GM19372 (cell line): ENCODE data around the gene DDAH1.
"Not testable (repeated sequence)": the region's sequence is repeated elsewhere in the genome, so short reads cannot be mapped to it uniquely, and the experiment has no call there.

Experiments used
- ATAC-seq: cut with Tn5 transposase; IDR thresholded peaks from one replicate; pipeline ENCODE4 v1.9.1; 2021; ENCODE audit warnings: mild to moderate bottlenecking, low read depth, moderate library complexity; ENCODE audit not compliant: unreplicated experiment

The DDAH1 gene

DNA sequence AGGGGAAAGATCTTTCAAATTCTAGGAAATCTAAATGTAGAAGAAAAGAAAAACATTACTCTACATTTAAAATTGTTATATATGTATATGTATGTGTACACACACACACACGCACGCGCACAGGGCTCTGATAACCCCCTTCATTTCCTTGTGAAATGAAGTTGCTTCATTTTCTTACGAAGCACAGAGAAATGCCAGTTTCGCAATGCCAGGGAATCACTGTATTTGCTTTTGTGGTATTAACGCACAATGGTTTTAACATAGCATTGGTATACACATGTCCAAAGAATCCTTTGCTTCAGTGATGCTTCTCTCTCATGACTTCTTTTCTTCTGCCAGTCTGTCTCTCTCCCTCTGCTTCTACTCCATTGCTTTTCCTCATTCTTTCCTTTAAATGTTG lies 8.4 kb upstream of the DDAH1 start:
- ATAC-seq = no peak

DNA sequence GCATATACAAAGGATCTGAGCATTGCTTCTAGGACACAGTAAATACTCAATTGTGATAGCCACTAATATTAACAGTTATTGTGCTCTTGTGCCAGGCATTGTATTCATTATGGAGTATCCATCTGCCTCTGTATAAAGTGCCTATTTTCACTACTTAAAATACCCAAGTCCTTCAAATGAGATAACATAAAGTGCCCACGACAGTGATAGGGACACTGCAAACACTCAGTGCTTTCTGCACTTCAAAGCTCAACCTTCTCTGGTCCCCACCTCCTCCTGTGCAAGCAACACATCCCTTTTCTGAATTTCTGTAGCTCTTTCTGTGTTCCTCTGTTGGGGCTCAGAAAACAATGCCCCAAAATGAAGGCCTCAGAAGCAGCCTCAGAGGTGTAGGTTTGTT lies 6.6 kb upstream of the DDAH1 start:
- ATAC-seq = no peak

DNA sequence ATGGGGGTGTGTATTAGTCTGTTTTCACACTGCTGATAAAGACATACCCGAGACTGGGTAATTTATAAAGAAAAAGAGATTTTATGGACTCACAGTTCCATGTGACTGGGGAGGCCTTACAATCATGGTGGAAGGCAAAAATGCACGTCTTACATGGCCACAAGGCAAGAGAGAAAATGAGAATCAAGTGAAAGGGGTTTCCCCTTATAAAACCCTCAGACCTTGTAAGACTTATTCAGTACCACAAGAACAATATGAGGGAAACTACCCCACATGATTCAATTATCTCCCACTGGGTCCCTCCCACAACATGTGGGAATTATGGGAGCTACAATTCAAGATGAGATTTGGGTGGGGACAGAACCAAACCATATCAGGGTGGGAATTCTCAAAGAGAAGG lies 5.2 kb upstream of the DDAH1 start:
- ATAC-seq = not testable (repeated sequence)

DNA sequence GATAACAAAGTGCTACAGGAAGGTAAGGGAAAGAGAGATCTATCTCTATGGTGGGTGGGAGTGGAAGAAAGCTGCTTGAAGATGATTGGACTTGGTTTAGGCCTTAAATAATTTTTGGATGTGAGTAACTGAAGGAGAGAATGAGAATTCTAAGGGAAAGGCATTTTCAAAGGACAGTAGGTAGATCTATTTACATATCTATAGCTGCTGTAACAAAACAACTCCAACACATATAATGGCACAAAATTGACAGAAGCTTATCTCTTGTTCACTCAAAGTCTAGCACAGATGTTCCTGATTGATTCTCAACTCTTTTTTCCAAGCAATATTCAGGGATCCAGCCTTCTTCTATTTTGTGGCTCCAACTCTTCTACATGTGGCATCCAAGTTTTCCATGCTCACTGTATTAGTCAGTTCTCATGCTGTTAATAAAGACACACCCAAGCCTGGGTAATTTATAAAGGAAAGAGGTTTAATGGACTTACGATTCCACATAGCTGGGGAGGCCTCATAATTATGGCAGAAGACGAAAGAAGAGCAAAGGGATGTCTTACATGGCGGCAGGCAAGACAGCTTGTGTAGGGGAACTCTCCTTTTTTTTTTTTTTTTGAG lies 3.1 kb upstream of the DDAH1 start:
- ATAC-seq = no peak

DNA sequence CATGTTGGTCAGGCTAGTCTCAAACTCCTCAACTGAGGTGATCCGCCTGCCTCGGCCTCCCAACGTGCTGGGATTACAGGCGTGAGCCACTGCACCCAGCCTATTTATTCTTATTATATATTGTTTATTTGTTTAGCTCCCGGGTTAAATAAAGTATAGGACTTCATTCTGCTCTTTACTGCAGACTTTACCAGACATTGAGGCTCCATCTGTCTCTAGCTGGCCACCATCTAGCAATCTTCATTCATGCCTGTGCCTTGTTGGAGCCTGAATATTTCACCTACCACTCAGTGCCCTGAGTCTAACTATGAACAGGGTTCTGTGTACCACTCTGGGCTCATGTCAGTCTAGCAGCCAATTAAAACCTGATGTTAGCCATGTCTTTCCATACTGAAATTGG lies 2.1 kb upstream of the DDAH1 start:
- no peak for ATAC-seq

DNA sequence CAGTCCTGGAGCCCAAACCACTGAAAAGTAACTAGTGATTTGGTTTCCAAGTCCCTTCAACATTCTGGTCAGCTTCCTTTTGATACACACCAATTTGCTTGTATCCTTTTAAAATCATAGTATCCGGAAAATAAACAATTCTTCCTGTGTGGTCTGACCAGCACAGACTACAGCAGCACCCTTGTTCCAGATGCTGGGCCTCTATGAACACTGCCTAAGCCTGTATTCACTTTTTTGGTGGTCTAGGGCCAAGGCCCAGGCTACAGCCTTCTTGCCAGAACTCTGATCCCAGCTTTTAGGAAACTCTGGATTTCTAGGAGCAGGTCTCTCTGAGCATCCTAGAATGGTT lies 801 bp upstream of the DDAH1 start:
- ATAC-seq = no peak

DNA sequence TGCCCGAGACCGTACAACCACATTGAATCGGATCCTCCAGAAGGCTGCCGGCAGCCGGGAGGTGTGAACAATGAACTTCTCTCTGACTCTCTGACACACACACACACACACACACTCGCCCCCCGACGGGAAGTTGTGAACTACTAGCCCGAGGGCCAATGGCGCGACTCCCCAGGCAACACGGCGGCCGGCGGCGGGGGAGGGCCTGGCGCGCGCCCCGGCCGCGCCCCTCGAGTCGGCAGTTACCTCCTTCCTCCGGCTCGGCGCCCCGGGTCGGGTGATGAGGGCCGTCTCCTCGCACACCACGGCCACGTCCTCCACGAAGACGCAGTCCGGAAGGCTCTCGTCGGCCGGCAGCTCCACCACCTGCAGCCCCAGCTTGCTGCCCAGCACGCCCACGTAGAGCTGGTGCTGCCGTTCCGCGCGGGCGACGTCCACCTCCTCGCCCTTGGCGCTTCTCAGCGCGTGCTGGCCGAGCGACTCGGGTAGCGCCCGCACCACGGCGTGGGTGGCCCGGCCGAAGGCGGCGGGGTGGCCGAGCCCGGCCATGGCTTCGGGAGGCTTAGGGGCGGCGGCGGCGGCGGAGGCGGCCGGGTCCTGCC lies 361 bp downstream of the DDAH1 start:
- ATAC-seq = peak; percentile 59

DNA sequence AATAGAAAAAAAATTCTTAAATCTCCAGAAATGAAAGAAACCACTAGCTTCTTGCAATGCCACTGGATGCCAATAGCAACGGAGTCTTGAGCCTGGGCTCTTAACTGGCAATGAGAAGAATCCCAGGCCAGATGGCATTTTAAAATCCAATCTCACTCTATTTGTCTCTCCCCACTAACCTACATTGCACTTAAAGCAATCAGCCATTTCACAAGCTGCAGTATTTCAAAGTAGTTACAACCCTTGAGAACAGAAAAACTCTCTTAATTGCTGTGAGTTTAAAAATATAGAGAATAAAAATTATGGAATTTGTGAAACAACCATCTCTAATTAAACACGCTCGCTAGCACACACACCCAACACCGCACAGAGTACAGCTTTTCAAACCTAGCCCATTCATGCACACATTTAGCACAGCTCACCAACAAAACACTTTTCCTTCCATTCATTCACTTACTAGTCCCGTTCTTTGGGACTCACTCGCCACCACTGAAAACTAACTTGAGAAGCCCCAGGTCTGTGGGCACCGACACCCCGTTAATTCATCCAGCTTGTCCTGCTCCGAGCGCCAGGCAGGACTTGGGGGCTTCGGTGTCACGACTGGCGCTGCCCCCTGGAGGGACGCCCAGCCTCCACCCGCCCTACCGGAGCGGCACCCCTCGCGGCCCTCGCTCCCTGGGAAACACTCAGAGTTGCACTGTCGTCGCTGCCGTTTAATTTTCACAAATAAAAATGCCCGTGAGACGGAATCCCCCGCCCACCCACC lies 1.0 kb downstream of the DDAH1 start:
- no peak for ATAC-seq

DNA sequence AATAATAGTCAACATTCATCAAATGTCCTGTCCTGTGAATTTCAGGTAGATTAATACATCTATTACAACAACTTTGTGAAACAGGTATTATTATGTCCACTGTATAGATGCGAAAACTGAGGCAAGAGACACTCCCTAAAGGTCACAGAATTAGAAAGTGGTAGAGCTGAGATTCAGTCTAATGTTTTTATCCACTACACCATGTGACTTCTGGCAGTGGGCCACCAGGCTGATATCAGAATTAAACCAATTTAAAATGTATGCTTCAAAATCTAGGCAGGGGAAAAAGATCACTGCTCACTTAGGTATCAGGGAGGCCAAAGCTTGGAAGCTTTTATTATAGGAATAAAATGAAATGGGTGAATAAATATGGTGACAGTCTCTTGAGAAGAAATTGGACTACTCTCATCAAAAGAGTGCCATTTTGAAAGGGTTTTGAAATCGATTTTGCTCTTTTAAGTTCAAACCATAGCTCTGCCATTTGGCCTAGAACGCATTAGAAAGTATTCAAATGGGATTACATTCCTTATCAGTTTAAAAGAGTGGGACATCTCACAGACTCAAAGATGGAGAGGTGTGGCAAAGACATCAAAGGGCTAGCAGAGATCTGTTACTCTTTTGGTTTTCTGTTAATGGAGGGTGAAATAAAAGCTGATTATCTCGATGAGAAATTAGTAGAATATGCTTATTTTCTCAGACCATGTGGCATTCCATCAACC lies 1.9 kb downstream of the DDAH1 start:
- ATAC-seq = no peak

DNA sequence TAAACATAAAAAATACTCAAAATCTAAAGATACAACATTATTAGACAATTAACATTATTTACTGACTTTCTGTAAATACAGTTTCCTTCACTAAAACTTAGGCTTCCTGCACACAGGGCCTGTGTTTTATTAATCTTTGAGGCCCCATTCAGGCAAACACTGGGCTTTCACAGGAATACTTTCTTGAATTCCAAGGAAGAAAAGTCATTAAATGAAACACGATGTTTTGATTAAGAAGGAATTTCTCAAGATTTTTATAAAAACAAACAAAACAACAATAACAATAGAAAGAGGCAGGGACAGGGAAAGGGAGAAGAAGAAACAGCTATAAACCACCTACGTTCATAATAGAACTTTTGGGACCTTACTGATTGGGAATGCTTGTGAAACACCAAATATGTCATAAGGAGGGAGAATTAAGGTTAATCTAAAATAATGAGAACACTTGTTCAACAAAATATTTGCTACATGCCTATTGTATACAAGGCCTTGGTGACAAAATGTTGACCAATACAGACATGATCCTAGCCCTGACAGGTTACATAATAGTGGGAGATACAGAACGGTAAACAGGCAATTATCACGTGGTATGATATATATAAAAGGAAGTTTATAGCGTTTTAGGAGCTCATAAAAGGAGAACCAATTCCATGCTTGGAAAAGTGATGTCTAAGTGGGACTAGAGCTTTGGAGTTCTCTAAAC lies 3.6 kb downstream of the DDAH1 start:
- no peak for ATAC-seq

DNA sequence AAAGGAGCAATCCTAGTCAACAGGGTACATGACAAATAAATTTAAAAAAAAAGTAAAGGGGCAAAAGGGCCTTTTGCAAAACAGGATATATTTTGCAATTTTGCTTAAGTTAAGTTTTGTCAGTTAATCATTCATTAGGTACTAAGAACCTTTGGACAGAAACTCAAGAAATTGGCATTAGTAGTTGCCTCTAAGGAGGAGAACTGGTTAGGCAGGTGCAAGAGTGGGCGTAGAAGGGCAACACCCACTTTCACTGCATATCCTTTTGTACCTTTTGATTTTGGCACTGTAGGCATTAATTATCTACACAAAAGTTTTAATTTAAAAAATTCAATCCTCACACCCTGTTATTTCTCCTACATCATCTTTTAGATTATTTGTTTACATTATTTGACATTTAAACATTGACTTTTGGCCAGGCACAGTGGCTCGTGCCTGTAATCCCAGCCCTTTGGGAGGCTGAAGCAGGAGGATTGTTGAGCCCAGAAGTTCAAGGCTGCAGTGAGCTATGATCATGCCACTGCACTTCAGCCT lies 4.3 kb downstream of the DDAH1 start:
- ATAC-seq = no peak

DNA sequence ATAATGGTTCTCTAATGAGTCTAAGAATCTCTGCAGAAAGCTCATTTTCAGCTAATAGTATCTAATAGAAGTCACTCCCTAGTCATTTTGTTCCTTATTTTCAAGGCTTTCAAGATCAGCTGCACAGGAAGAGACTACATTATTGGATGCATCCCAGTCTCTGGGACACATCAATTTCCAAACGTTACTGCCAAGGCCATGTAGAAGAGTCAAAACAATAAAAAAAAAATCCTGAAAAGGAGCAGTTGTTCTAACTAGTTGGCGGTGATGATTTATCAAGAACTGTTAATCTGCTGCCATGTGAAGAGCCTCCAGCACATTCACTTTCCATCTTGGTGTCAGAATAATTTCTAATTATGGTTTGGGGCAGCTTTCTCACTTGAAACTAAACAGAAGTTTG lies 5.7 kb downstream of the DDAH1 start:
- ATAC-seq = no peak

DNA sequence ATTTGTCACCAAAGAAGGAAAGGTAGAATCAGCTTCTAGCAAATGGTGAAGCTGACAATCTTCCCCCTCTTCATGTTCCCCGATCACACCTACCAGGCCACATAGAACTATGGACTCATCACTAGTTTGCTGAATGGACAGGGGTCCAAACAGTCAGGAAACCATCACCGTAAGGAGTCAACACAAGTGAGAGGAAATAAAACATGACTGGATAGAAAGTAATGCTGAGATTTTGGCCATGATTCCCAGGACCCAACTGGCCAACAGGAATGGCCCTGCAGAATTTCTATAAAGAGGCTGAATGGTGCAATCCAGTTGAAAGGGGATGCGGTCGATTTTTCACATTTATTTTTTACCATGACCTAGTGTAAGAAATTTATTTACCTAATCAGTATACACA lies 10.7 kb downstream of the DDAH1 start:
- no peak for ATAC-seq

DNA sequence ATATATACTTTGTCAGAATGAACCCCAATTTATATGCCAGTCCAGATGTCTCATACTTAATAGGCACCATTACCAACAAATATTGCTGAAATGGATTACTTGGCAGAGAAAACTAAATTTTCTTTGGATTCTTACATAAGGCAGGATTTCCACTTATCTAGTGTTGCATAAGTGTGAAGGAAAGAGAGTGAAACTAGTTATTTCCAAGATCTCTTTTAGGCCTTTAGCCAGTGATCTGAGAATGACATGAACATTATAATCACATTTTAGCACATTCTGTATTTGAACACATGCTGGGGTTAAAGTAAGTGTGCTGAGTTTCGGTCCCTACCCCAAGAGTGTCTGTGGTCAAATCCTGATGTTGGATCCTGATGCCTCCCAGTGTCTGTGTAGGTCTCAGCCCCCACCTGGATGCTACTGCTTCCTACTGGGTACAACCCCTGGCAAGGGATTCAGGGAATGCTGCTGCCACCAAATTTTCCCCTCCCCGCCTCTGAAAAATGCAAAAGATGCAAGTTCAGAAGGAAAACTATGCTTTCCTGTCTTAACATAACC lies 11.2 kb downstream of the DDAH1 start:
- ATAC-seq = no peak

DNA sequence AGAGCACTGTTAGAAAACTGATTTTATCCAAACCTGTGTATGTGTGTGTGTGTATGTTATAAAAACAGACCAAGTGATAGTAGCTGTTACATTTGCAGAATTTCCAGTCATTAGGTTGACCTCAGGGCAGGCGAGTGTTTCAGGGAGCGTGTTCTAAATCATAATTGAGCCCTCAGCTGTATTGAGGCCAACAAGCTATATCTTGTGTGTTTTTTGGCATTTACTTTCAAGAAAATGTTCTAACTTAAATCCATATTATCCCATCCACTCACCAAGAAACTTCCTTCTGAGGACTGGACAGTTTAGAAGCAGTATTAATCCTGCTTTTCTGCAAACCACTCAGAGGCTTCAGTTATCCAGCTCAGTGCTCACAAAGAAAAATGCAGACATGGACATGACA lies 12.0 kb downstream of the DDAH1 start:
- no peak for ATAC-seq

DNA sequence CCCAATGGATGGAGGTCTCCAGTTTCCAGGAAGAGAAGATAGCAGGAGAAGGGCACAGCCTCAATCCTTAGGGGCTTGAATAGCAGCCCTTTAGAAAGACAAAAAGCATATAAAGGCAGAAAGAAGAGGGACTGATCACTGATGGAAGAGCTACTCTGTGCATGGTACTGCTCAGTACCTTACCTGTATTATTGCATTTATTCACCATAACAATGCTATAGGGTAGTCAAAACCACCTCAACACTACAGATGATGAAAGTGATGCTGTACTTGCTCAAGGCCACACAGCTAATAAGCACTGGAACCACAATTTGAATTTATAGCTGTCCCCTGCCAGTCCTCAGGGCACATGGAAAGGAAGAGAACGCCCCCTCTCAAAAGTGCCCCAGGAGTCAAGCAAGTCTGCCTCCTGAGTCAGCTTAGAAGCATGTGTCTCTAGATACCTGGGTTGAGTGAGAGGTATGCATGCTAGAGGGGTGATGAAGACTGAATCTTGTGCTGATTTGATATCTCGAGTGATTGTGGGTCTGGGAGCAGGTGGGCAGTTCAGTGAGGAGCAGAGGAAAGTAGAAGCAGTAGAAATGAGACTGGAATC lies 13.6 kb downstream of the DDAH1 start:
- no peak for ATAC-seq

DNA sequence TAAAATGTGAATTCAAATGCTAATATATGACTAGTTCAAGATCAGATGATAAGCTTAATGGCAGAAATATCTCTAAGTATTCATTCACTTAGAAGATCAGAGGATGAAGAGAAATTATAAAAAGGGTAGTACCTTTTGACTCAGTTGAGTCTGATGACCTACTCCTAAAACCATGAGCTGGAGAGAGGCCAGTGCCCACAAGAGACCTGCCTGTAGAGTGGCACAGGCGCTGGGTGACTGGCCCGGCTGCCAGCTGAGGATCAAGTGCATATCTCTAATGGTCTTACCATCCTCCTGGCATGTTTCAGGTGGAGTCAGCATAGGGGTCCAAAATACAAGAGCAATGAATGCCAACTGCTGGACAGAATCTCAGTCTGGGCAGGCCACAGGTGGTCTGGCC lies 14.1 kb downstream of the DDAH1 start:
- ATAC-seq = no peak

DNA sequence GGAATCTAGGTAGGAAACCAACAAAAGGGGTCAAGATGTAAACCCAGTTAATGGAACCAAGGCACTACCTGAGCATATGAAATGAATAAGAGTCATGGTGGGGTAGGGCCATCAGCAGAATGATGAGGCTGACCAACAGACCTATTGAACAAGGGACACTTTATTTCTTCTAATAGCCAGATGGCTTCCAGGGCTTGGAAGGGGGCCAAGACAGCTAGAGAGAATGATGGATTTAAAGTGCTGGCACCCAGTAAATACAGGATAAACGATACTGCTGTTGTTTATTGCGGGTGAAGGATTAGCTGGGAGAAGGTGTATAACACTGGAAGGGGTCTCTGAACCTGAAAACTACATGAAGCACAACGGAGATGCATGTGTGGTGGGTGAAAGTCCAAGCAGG lies 15.6 kb downstream of the DDAH1 start:
- no peak for ATAC-seq

DNA sequence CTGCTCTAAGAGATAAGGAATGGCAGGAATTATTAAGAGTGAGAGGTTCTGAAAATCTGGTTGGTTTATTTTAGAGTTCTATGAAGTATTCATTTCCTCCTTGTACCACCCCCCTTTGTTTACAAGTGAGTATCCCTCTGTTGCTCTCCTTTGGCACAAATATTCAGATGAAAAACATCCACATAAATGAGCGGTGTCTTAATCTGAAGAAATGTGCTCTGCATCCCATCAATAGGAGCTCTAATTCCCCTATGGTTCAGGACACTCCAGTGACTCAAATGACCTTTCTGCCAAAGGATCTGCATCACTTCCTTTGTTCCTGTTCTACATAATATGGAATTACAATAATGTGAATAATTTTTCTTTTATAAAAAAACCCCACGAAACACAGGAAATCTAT lies 16.6 kb downstream of the DDAH1 start:
- no peak for ATAC-seq
